LNCaP clone FGC (cell line): ENCODE measurements around the gene TBL1X.

Experiments used
- DNase-seq: peaks from one replicate; pipeline ENCODE4 v3.0.0-alpha.2; 2011; ENCODE audit warnings: low read depth
- H3K4me3 ChIP-seq: 2 replicates; pipeline ENCODE4 v1.5.1; 2011; ENCODE audit warnings: mild to moderate bottlenecking, low read depth, low read length, control low read depth
- TF ChIP-seq, protein P1 (sequence below): IDR thresholded peaks from 2 replicates; pipeline ENCODE4 v1.5.1; 2012; ENCODE audit warnings: mild to moderate bottlenecking; ENCODE audit not compliant: control insufficient read depth, insufficient read depth; ENCODE audit errors: extremely low read depth

The TBL1X gene

DNA sequence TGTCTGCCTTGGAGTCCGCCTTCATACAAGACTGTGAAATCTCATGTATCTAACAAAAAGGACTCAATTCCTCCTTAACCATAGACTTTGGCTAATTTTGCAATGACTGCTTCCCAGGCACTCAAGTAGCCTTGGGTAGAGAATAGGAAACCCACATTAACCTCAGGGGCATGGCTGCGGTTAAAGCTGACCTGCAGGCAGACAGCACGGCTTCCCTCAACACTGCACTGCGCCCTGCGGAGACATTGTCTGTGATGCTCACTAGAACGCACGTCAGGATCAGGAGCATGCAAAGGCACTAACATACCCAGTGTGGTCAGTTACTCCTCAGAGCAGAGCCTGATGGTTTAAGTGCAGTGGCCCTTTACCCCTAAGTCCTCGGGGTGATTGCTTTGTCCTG, 311.1 kb downstream of the TBL1X start:
- TF ChIP-seq, protein P1, sequence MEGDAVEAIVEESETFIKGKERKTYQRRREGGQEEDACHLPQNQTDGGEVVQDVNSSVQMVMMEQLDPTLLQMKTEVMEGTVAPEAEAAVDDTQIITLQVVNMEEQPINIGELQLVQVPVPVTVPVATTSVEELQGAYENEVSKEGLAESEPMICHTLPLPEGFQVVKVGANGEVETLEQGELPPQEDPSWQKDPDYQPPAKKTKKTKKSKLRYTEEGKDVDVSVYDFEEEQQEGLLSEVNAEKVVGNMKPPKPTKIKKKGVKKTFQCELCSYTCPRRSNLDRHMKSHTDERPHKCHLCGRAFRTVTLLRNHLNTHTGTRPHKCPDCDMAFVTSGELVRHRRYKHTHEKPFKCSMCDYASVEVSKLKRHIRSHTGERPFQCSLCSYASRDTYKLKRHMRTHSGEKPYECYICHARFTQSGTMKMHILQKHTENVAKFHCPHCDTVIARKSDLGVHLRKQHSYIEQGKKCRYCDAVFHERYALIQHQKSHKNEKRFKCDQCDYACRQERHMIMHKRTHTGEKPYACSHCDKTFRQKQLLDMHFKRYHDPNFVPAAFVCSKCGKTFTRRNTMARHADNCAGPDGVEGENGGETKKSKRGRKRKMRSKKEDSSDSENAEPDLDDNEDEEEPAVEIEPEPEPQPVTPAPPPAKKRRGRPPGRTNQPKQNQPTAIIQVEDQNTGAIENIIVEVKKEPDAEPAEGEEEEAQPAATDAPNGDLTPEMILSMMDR, result no peak
- no peak overlapping the region for H3K4me3 ChIP-seq
- DNase-seq, result no peak

DNA sequence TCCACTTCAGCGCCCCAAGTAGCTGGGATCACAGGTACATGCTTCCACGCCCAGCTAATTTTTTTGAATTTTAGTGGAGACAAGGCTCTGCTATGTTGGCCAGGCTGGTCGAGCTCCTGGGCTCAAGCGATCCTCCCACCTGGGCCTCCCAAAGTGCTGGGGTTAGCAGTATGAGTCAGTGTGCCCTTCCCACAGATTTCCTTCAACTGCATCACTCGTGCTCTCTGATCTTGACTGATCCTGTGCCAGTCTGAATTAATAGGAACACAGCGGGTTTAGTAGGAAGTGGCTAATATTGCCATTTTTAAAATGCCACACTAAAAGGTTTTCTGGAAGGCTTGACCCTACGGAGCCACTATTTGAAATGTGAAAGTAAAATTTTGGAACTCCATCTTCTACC, 317.1 kb downstream of the TBL1X start:
- H3K4me3 ChIP-seq, result no peak overlapping the region
- DNase-seq, result no peak
- TF ChIP-seq, protein P1, result no peak

DNA sequence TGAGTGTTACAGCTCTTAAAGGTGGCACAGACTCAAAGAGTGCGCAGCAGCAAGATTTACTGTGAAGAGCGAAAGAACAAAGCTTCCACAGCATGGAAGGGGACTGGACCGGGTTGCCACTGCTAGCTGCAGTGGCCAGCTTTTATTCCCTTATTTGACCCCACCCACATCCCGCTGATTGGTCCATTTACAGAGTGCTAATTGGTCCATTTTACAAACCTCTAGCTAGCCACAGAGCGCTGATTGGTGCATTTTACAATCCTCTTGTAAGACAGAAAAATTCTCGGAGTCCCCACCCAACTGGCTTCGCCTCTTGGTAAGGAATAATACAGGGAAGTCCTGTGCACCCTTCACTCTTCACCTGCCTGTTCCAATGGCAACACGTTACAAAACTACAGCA, 319.5 kb downstream of the TBL1X start:
- DNase-seq, result no peak
- H3K4me3 ChIP-seq, result no peak overlapping the region
- TF ChIP-seq, protein P1, result no peak

DNA sequence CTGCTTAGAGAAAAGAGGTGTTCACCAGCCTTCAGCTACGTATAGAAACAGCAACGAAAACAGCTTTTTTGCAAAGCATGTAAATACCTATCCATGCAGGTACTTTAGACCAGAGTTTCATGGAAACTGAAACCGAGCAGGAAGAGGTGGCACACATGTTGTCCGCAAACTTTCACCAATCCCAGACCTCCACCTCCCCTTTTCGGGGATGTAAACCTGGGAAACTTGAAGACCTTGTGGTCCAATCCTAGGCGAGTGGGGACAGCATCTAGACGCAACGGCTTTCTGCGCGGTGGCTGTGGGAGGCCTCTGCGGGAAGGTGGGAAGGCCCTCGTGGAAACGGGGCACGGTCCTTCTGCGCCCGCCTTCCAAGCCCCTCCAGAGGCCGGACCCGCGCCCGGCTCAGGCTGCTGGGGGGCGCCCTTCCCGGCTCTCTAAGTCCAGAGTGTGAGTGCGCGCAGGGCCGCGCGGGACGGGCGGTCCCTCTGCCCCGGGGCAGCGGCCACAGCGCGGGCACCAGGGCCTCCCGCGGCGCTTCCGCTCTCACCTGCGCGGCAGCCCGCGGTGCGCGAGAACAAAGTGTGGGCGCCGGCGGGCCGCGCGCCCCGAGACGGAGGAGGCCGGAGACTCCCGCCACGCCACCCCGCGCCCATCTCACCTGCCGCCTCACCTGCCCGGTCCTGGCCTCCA, 320.5 kb downstream of the TBL1X start:
- H3K4me3 ChIP-seq, result peak overlapping the region; percentile 64
- TF ChIP-seq, protein P1, result no peak
- no peak for DNase-seq

GRCh38 chrX:9785944-9786797, 321.3 kb downstream of the TBL1X start, which contains the start of gene SHROOM2:
Gene SHROOM2 (plus strand): TSS chrX:9786429. CDS start chrX:9786546, 117 bp downstream.
- TF ChIP-seq, protein P1, result no peak
- H3K4me3 ChIP-seq, result peak within 1 kb of the TSS; percentile 64
- no peak for DNase-seq

GRCh38 chrX:9786798-9787635, 322.2 kb downstream of the TBL1X start:
- peak; percentile 80 for DNase-seq
- H3K4me3 ChIP-seq, result peak overlapping the region; percentile 64
- TF ChIP-seq, protein P1, result no peak
